ENCODE data around the gene RNF17. TPM values are rescaled to one million over a fixed set of nuclear protein-coding genes. Genes with fewer than 3 reads are reported as not detected.

The RNF17 gene
- total and polyA plus RNA-seq, 12 donors = 0.28 TPM; not detected in 11

DNA sequence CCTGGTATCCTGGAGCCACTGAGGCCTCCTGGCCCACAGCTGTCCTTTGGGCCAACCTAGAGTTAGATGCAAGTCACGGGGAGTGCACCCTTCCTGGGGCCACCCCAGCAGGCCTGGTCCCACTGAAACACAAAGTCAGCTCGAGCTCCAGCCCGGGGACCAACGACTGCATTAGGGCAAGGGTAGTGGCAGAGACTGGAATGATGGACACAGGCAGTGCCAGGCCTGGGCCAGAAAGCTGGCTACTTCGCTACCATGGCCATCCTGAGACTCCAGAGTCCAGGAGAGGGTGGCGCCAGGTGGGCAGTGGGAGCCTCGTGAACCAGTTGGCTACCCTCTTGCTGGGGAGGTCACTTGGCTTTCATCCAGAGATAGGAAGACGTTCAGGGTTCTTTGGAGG, 22.2 kb upstream of the RNF17 start:
- no peak overlapping the region for H3K27ac ChIP-seq
- no peak overlapping the region for H3K4me3 ChIP-seq
- TF ChIP-seq CTCF (IDR thresholded peaks at IDR 0.05) = no peak
- TF ChIP-seq POLR2A (IDR thresholded peaks at IDR 0.05) = no peak
- intact Hi-C loops (cut with DNase I) = no loop called here
- H3K27me3 ChIP-seq = peaks cover 21% of the 10 kb centered on the region
- no peaks in the 10 kb centered on the region for H3K36me3 ChIP-seq (replicated peaks in 1 of 2)
- H3K4me1 ChIP-seq (replicated peaks in 1 of 2) = no peaks in the 10 kb centered on the region
- H3K9me3 ChIP-seq (replicated peaks in 1 of 3) = no peaks in the 10 kb centered on the region
- WGBS, 4 donors = 35 to 78% (median 68%) methylated on average over 4 to 8 of the region's 8 CpGs
- DNase-seq = no peak

- H3K4me1 ChIP-seq (replicated peaks in 1 of 2) = no peaks in the 10 kb centered on the region
- no peaks in the 10 kb centered on the region for H3K36me3 ChIP-seq (replicated peaks in 1 of 2)
- H3K27ac ChIP-seq = no peak overlapping the region
- H3K9me3 ChIP-seq (replicated peaks in 1 of 3) = no peaks in the 10 kb centered on the region
- intact Hi-C loops (cut with DNase I) = no loop called here
- H3K27me3 ChIP-seq = peaks cover 24% of the 10 kb centered on the region
- no peak for DNase-seq
- 27 to 40% (median 35%) methylated on average over 3 to 6 of the region's 6 CpGs for WGBS, 4 donors
- TF ChIP-seq CTCF (IDR thresholded peaks at IDR 0.05) (no peak), POLR2A (IDR thresholded peaks at IDR 0.05) (no peak)
- no peak overlapping the region for H3K4me3 ChIP-seq
Measured at GRCh38 chr13:24742294-24742693, 21.7 kb upstream of the RNF17 start.

GRCh38 chr13:24742977-24743376, 21.0 kb upstream of the RNF17 start:
- intact Hi-C loops (cut with DNase I) = no loop called here
- DNase-seq = no peak
- no peak overlapping the region for H3K4me3 ChIP-seq
- TF ChIP-seq POLR2A (IDR thresholded peaks at IDR 0.05) (no peak), CTCF (IDR thresholded peaks at IDR 0.05) (no peak)
- H3K36me3 ChIP-seq (replicated peaks in 1 of 2) = no peaks in the 10 kb centered on the region
- H3K27me3 ChIP-seq = peaks cover 28% of the 10 kb centered on the region
- no peak overlapping the region for H3K27ac ChIP-seq
- no peaks in the 10 kb centered on the region for H3K4me1 ChIP-seq (replicated peaks in 1 of 2)
- no peaks in the 10 kb centered on the region for H3K9me3 ChIP-seq (replicated peaks in 1 of 3)
- whole genome bisulfite sequencing, 4 donors = 56 to 83% (median 70%) methylated on average over 1 to 4 of the region's 4 CpGs

- no peak for DNase-seq
- no peak overlapping the region for H3K27ac ChIP-seq
- no peak for TF ChIP-seq POLR2A (IDR thresholded peaks at IDR 0.05)
- TF ChIP-seq CTCF (IDR thresholded peaks at IDR 0.05) = no peak
- H3K36me3 ChIP-seq (replicated peaks in 1 of 2) = no peaks in the 10 kb centered on the region
- H3K27me3 ChIP-seq = peaks cover 28% of the 10 kb centered on the region
- no peaks in the 10 kb centered on the region for H3K4me1 ChIP-seq (replicated peaks in 1 of 2)
- intact Hi-C loops (cut with DNase I) = no loop called here
- no peaks in the 10 kb centered on the region for H3K9me3 ChIP-seq (replicated peaks in 1 of 3)
- WGBS, 4 donors = 30 to 66% (median 56%) methylated on average over 1 to 6 of the region's 6 CpGs
- H3K4me3 ChIP-seq = no peak overlapping the region
Measured at GRCh38 chr13:24744247-24744646, 19.7 kb upstream of the RNF17 start.
